H1 (cell line): ENCODE measurements around the gene ACACA.

Source experiments
- GTF2F1 ChIP-seq: IDR thresholded peaks from 2 replicates; pipeline ENCODE4 v1.6.1; 2012; ENCODE audit warnings: low read depth, low read length, improper control_type of control experiment, borderline replicate concordance
- POLR2A ChIP-seq, 2 experiments: IDR thresholded peaks; 1 replicate in 1 of 2; 2 replicates in 1 of 2; pipeline ENCODE4 v1.6.1; 2011; ENCODE audit warnings: low read depth in 2 of 2, low read length in 2 of 2, mild to moderate bottlenecking in 2 of 2; ENCODE audit errors: control extremely low read depth in 1 of 2
- RBBP5 ChIP-seq: IDR thresholded peaks from 2 replicates; pipeline ENCODE4 v1.7.1; 2012; ENCODE audit warnings: low read depth, mild to moderate bottlenecking, inconsistent platforms, low read length, moderate library complexity, borderline replicate concordance
- SP1 ChIP-seq: IDR thresholded peaks from 2 replicates; pipeline ENCODE4 v1.6.1; 2011; ENCODE audit warnings: low read depth, low read length

DNA sequence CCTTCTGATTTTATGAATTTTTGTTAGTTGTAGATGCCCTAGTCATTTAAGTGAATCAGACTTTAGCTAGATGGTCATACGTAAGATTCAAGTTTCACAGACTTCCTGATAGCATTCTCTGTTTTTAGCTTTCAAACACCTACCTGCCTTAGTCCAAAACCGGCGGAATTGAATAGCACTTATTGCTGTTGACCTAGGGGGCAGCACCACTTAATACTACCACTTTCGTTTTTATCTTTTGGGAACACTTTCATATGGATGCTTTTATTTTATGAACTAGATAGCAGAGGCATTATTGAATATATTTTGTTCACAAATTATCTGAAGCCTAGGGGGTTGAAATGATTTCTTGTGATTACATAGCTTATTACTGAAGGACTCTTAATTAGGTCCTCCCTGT is 31.5 kb upstream of the ACACA start:
- TF ChIP-seq SP1 (no peak), GTF2F1 (no peak), POLR2A (IDR thresholded peaks at IDR 0.05; ENCODE audit: control extremely low read depth in 1 of 2, low read depth in 2 of 2, low read length in 2 of 2) (no peak), RBBP5 (no peak)
